Naive B cell (primary cell): ENCODE measurements around the gene SNX8. TPM values are rescaled to one million over a fixed set of nuclear protein-coding genes. Genes with fewer than 3 reads are reported as not detected.

Source experiments
- ATAC-seq, 2 donors: fragments of 150-1000 bp; cut with Tn5 transposase; 2 replicates each; pipeline ENCODE4 v1.10.0; 2021; ENCODE audit warnings: low read depth in 2 of 2, mild to moderate bottlenecking in 2 of 2, moderate library complexity in 2 of 2
- DNase-seq: peaks from one replicate; pipeline ENCODE4 v3.0.0; 2022
- H3K27ac Mint-ChIP-seq, 6 donors: one replicate each; pipeline ENCODE4 v1.8.0; 2020 to 2022; ENCODE audit warnings: mild to moderate bottlenecking in 6 of 6, mixed read lengths in 6 of 6, moderate library complexity in 5 of 6, inconsistent platforms in 2 of 6
- H3K27me3 Mint-ChIP-seq, 3 donors: one replicate each; pipeline ENCODE4 v1.8.0; 2021 to 2022; ENCODE audit warnings: mixed read lengths in 3 of 3, mild to moderate bottlenecking in 1 of 3
- H3K36me3 Mint-ChIP-seq, 2 donors: one replicate each; pipeline ENCODE4 v1.8.0; 2020 to 2022; ENCODE audit warnings: mixed read lengths in 2 of 2, inconsistent platforms in 1 of 2, mild to moderate bottlenecking in 1 of 2
- H3K4me1 Mint-ChIP-seq, 3 donors: one replicate each; pipeline ENCODE4 v1.8.0; 2020 to 2022; ENCODE audit warnings: mixed read lengths in 3 of 3, inconsistent platforms in 1 of 3, mild to moderate bottlenecking in 1 of 3, moderate library complexity in 1 of 3
- H3K4me3 Mint-ChIP-seq, 8 donors: one replicate each; pipeline ENCODE4 v1.8.0; 2020 to 2022; ENCODE audit warnings: mild to moderate bottlenecking in 8 of 8, mixed read lengths in 8 of 8, moderate library complexity in 8 of 8, inconsistent platforms in 2 of 8
- H3K9me3 Mint-ChIP-seq, 7 donors: one replicate each; pipeline ENCODE4 v1.8.0; 2020 to 2022; ENCODE audit warnings: mixed read lengths in 7 of 7, mild to moderate bottlenecking in 5 of 7, inconsistent platforms in 2 of 7, moderate library complexity in 1 of 7
- polyA plus RNA-seq, 6 donors: library from polyadenylated mRNA; unstranded; fragments of 300-500 nt; fragmentation: Illumina TruSeq; gene quantifications; one replicate each; pipeline ENCODE4 v1.2.3, GENCODE V29; 2021; ENCODE audit warnings: low read depth in 6 of 6

The SNX8 gene
- polyA plus RNA-seq: 100 to 1,000 TPM in 3 of 6 donors, 10 to 100 TPM in 3; 74.2 to 107 (median 96.2) TPM

GRCh38 chr7:2314209-2314955, at the start of gene SNX8:
TSS of gene SNX8 (minus strand) at chr7:2314441. CDS start at chr7:2314421, 20 bp downstream.
- DNase-seq (peak; percentile 97), ATAC-seq (peak; percentile 88 to 89)
- no peaks in the 10 kb centered on the region for H3K36me3 Mint-ChIP-seq
- H3K27me3 Mint-ChIP-seq: no peaks in the 10 kb centered on the region
- H3K4me3 Mint-ChIP-seq: peak within 1 kb of the TSS in 6 of 8 donors; percentile 96 to 99 (median 98)
- H3K27ac Mint-ChIP-seq: peak within 1 kb of the TSS in 5 of 6 donors; percentile 99 to 100 (median 99)
- peaks cover 25 to 53% (median 28%) of the 10 kb centered on the region in 3 donors for H3K4me1 Mint-ChIP-seq
- no peaks in the 10 kb centered on the region for H3K9me3 Mint-ChIP-seq

GRCh38 chr7:2362385-2363088, 48.3 kb upstream of the SNX8 start:
- Mint-ChIP-seq H3K4me1 (peaks cover 18 to 31% (median 26%) of the 10 kb centered on the region in 3 donors), H3K27ac (no peak overlapping the region), H3K36me3 (peaks cover 14% of the 10 kb centered on the region in 2 donors), H3K9me3 (no peaks in the 10 kb centered on the region), H3K4me3 (peak overlapping the region in 1 of 8 donors; percentile 9), H3K27me3 (no peaks in the 10 kb centered on the region)
- ATAC-seq (no peak), DNase-seq (no peak)

- Mint-ChIP-seq H3K27me3 (no peaks in the 10 kb centered on the region), H3K27ac (no peak overlapping the region), H3K4me1 (peaks cover 20 to 48% (median 32%) of the 10 kb centered on the region in 3 donors), H3K4me3 (no peak overlapping the region), H3K36me3 (peaks cover 14% of the 10 kb centered on the region in 2 donors), H3K9me3 (no peaks in the 10 kb centered on the region)
- DNase-seq (no peak), ATAC-seq (no peak)
Observed at GRCh38 chr7:2360796-2361195, 46.6 kb upstream of the SNX8 start.

GRCh38 chr7:2359610-2360009, 45.4 kb upstream of the SNX8 start:
- H3K4me1 Mint-ChIP-seq: peaks cover 20 to 49% (median 33%) of the 10 kb centered on the region in 3 donors
- peak overlapping the region in 1 of 8 donors; percentile 35 for H3K4me3 Mint-ChIP-seq
- H3K27me3 Mint-ChIP-seq: no peaks in the 10 kb centered on the region
- peaks cover 8 to 14% of the 10 kb centered on the region in 2 donors for H3K36me3 Mint-ChIP-seq
- peak overlapping the region in 2 of 6 donors; percentile 26 to 64 for H3K27ac Mint-ChIP-seq
- no peaks in the 10 kb centered on the region for H3K9me3 Mint-ChIP-seq
- no peak for ATAC-seq
- no peak for DNase-seq

GRCh38 chr7:2358968-2359527, 44.8 kb upstream of the SNX8 start:
- H3K4me3 Mint-ChIP-seq: peak overlapping the region in 2 of 8 donors; percentile 30 to 35
- DNase-seq: no peak
- peaks cover 2 to 14% of the 10 kb centered on the region in 2 donors for H3K36me3 Mint-ChIP-seq
- H3K9me3 Mint-ChIP-seq: no peaks in the 10 kb centered on the region
- ATAC-seq: no peak
- H3K4me1 Mint-ChIP-seq: peaks cover 23 to 53% (median 38%) of the 10 kb centered on the region in 3 donors
- no peaks in the 10 kb centered on the region for H3K27me3 Mint-ChIP-seq
- H3K27ac Mint-ChIP-seq: no peak overlapping the region

GRCh38 chr7:2357571-2357970, 43.3 kb upstream of the SNX8 start:
- ATAC-seq (no peak), DNase-seq (no peak)
- Mint-ChIP-seq H3K36me3 (peaks cover 0 to 7% of the 10 kb centered on the region in 2 donors), H3K4me3 (peak overlapping the region in 7 of 8 donors; percentile 26 to 94 (median 74)), H3K9me3 (no peaks in the 10 kb centered on the region), H3K4me1 (peaks cover 27 to 60% (median 43%) of the 10 kb centered on the region in 3 donors), H3K27me3 (no peaks in the 10 kb centered on the region), H3K27ac (peak overlapping the region; percentile 3 to 86 (median 59))

- ATAC-seq (no peak), DNase-seq (no peak)
- Mint-ChIP-seq H3K36me3 (peaks cover 0 to 7% of the 10 kb centered on the region in 2 donors), H3K27ac (peak overlapping the region in 4 of 6 donors; percentile 8 to 76 (median 46)), H3K9me3 (no peaks in the 10 kb centered on the region), H3K4me3 (peak overlapping the region in 7 of 8 donors; percentile 26 to 94 (median 77)), H3K27me3 (no peaks in the 10 kb centered on the region), H3K4me1 (peaks cover 27 to 58% (median 43%) of the 10 kb centered on the region in 3 donors)
Observed at GRCh38 chr7:2357165-2357564, 42.9 kb upstream of the SNX8 start.

- no peak for ATAC-seq
- Mint-ChIP-seq H3K9me3 (no peaks in the 10 kb centered on the region), H3K36me3 (peaks cover 0 to 5% of the 10 kb centered on the region in 2 donors), H3K4me1 (peaks cover 25 to 56% (median 42%) of the 10 kb centered on the region in 3 donors), H3K4me3 (peak overlapping the region; percentile 74 to 94 (median 84)), H3K27me3 (no peaks in the 10 kb centered on the region), H3K27ac (peak overlapping the region; percentile 44 to 100 (median 80))
- no peak for DNase-seq
Observed at GRCh38 chr7:2355705-2356008, 41.4 kb upstream of the SNX8 start.

- Mint-ChIP-seq H3K4me3 (peak overlapping the region; percentile 82 to 97 (median 94)), H3K9me3 (no peaks in the 10 kb centered on the region), H3K4me1 (peaks cover 20 to 51% (median 37%) of the 10 kb centered on the region in 3 donors), H3K36me3 (peaks cover 0 to under 1% of the 10 kb centered on the region in 2 donors), H3K27ac (peak overlapping the region in 4 of 6 donors; percentile 67 to 100 (median 83)), H3K27me3 (no peaks in the 10 kb centered on the region)
- peak; percentile 0 to 1 for ATAC-seq
- no peak for DNase-seq
Observed at GRCh38 chr7:2354939-2355704, 40.9 kb upstream of the SNX8 start.

- peak within 1 kb of the TSS; percentile 92 to 97 (median 94) for H3K4me3 Mint-ChIP-seq
- no peaks in the 10 kb centered on the region for H3K36me3 Mint-ChIP-seq
- DNase-seq (peak; percentile 92), ATAC-seq (peak; percentile 86 to 91)
- H3K4me1 Mint-ChIP-seq: peaks cover 15 to 44% (median 30%) of the 10 kb centered on the region in 3 donors
- no peaks in the 10 kb centered on the region for H3K9me3 Mint-ChIP-seq
- peak within 1 kb of the TSS; percentile 99 to 100 (median 100) for H3K27ac Mint-ChIP-seq
- no peaks in the 10 kb centered on the region for H3K27me3 Mint-ChIP-seq
Observed at GRCh38 chr7:2354186-2354938, 40.1 kb upstream of the SNX8 start, which contains the start of gene EIF3B. TSS of gene EIF3B (plus strand) at chr7:2354827. CDS start at chr7:2354922, 95 bp downstream.

- ATAC-seq: peak; percentile 63 to 65
- Mint-ChIP-seq H3K27me3 (no peaks in the 10 kb centered on the region), H3K27ac (peak overlapping the region; percentile 99 to 100 (median 100)), H3K4me3 (peak overlapping the region; percentile 92 to 97 (median 94)), H3K9me3 (no peaks in the 10 kb centered on the region), H3K36me3 (no peaks in the 10 kb centered on the region), H3K4me1 (peaks cover 11 to 40% (median 26%) of the 10 kb centered on the region in 3 donors)
- no peak for DNase-seq
Observed at GRCh38 chr7:2353936-2354185, 39.6 kb upstream of the SNX8 start.

GRCh38 chr7:2353113-2353935, 39.1 kb upstream of the SNX8 start:
- Mint-ChIP-seq H3K4me1 (peaks cover 11 to 36% (median 24%) of the 10 kb centered on the region in 3 donors), H3K4me3 (peak overlapping the region; percentile 92 to 97 (median 94)), H3K9me3 (no peaks in the 10 kb centered on the region), H3K27me3 (no peaks in the 10 kb centered on the region), H3K27ac (peak overlapping the region; percentile 99 to 100 (median 100)), H3K36me3 (no peaks in the 10 kb centered on the region)
- no peak for ATAC-seq
- DNase-seq: no peak
